PC-3 (cell line): ENCODE results near the gene CD8B2.

ENCODE experiments used
- CTCF ChIP-seq: fragments of 300-600 bp; sonication (generic); conservative IDR thresholded peaks from 2 replicates; pipeline ENCODE4 v1.5.1; 2017; ENCODE audit warnings: antibody characterized with exemption, low read depth, mild to moderate bottlenecking, low read length
- EZH2 ChIP-seq: fragments of 300-600 bp; sonication (generic); IDR thresholded peaks from one replicate; pipeline ENCODE4 v1.6.1; 2017; ENCODE audit warnings: antibody characterized with exemption, mild to moderate bottlenecking, low read length; ENCODE audit not compliant: unreplicated experiment
- EZH2phosphoT487 ChIP-seq: fragments of 300-600 bp; sonication (generic); IDR thresholded peaks from 2 replicates; pipeline ENCODE4 v1.6.1; 2018; ENCODE audit warnings: mild to moderate bottlenecking, antibody characterized with exemption, low read length, borderline replicate concordance

DNA sequence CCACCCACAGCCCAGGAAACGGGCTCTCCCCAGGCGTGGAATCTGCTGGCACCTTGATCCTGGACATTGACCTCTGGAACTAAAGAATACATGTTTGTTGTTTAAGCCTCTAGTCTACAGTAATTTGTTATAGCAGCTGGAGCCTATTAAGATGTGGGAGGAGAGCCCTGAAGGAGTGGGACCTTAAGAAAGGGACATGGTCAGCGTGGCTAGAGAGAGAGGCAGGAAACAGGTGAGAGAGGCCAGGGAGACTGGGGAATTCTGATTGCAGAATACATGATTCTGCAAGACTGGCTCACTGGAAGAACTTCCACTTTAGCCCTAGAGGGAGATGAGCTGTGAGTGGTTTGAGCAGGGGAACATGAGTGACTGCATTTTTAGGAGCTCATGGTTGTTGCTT, 83.2 kb downstream of the CD8B2 start:
- TF ChIP-seq CTCF (no peak), EZH2phosphoT487 (no peak), EZH2 (no peak)
